Keratinocyte (primary cell): ENCODE data around the gene OBSCN.

Experiments
- CTCF ChIP-seq, 3 experiments: IDR thresholded peaks in 1 of 3; conservative IDR thresholded peaks in 1 of 3; optimal IDR thresholded peaks in 1 of 3; 2 replicates in 2 of 3; 3 replicates in 1 of 3; pipeline versions ENCODE3 to v1.5.1; 2011; ENCODE audit warnings: low read length in 3 of 3, mild to moderate bottlenecking in 3 of 3, moderate library complexity in 2 of 3, control low read depth in 1 of 3, inconsistent platforms in 1 of 3; ENCODE audit not compliant: insufficient read depth in 2 of 3; ENCODE audit errors: extremely low read depth in 1 of 3
- EZH2 ChIP-seq: IDR thresholded peaks from one replicate; pipeline ENCODE4 v1.6.1; 2012; ENCODE audit warnings: inconsistent platforms, mild to moderate bottlenecking, low read length, moderate library complexity

- no peak for TF ChIP-seq CTCF (optimal IDR thresholded peaks at IDR 0.05 in 1 of 3, IDR thresholded peaks at IDR 0.05 in 1 of 3, conservative IDR thresholded peaks at IDR 0.05 in 1 of 3; ENCODE audit: extremely low read depth in 1 of 3, insufficient read depth in 2 of 3, low read length in 3 of 3)
- no peak for TF ChIP-seq EZH2
Observed at GRCh38 chr1:228329887-228330286, 122.0 kb downstream of the OBSCN start.
